Measurements from ENCODE around the gene SYNRG.

DNA sequence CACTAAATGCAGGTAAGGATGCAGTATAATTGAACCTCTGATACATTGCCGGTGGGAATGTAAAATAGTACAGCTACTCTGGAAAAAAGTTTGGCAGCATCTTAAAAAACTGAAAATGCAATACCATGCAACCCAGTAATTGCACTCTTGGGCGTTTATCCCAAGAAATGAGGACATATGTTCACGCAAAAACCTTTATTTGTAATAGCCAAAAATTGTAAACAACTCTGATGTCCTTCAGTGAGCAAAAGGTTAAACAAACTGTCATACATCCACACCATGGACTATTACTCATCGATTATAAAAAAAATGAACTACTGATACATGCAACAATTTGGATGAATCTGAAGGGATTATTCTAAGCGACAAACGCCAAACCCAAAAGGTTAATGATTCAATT lies 16.9 kb downstream of the SYNRG start:
- TF ChIP-seq, protein P1, sequence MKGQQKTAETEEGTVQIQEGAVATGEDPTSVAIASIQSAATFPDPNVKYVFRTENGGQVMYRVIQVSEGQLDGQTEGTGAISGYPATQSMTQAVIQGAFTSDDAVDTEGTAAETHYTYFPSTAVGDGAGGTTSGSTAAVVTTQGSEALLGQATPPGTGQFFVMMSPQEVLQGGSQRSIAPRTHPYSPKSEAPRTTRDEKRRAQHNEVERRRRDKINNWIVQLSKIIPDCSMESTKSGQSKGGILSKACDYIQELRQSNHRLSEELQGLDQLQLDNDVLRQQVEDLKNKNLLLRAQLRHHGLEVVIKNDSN (IDR thresholded peaks at IDR 0.05; ENCODE audit: borderline replicate concordance, low read depth) = no peak
- TF ChIP-seq, protein P2, sequence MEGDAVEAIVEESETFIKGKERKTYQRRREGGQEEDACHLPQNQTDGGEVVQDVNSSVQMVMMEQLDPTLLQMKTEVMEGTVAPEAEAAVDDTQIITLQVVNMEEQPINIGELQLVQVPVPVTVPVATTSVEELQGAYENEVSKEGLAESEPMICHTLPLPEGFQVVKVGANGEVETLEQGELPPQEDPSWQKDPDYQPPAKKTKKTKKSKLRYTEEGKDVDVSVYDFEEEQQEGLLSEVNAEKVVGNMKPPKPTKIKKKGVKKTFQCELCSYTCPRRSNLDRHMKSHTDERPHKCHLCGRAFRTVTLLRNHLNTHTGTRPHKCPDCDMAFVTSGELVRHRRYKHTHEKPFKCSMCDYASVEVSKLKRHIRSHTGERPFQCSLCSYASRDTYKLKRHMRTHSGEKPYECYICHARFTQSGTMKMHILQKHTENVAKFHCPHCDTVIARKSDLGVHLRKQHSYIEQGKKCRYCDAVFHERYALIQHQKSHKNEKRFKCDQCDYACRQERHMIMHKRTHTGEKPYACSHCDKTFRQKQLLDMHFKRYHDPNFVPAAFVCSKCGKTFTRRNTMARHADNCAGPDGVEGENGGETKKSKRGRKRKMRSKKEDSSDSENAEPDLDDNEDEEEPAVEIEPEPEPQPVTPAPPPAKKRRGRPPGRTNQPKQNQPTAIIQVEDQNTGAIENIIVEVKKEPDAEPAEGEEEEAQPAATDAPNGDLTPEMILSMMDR (IDR thresholded peaks at IDR 0.05) = no peak
- TF ChIP-seq EZH2phosphoT487 (IDR thresholded peaks at IDR 0.05; ENCODE audit: borderline replicate concordance, low read depth) (no peak), POLR2AphosphoS5 (IDR thresholded peaks at IDR 0.05; ENCODE audit: low read depth, low read length) (no peak), SMC3 (IDR thresholded peaks at IDR 0.05; ENCODE audit: low read depth, low read length) (no peak)

All from SK-N-SH (cell line).